GM18909 (cell line): ENCODE results near the gene RREB1.
"Not testable (repeated sequence)": the region's sequence is repeated elsewhere in the genome, so short reads cannot be mapped to it uniquely, and the experiment has no call there.

Experiments used
- ATAC-seq: cut with Tn5 transposase; IDR thresholded peaks from one replicate; pipeline ENCODE4 v1.9.1; 2021; ENCODE audit warnings: mild to moderate bottlenecking; ENCODE audit not compliant: unreplicated experiment, poor library complexity

RREB1 gene

DNA sequence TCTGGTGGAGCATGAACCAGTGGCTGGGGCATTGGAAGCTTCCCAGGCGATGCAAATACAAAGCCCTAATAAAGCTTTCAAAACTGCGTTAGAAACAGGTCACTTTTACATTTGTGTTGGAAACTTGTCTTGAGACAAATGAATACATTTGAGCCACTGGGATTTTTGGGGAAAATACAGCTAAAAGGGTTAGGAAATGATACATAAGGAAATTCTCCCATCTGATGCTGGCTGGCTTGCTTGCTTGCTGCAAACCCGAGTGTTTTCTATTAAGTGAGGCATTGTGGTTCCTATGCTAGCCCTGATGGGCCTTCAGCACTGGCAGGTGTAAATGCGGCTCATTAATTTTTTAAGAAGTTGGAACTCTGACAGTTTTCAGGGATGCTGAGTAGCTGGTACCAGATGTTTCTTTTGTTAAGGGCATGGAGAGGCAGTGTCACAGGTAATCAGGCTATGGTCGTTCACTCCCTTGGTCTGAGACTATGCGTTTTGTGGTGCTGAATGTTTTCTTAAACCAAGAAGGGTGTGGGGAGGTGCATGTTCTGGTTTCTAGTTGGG is 35.2 kb downstream of the RREB1 start:
- no peak for ATAC-seq

DNA sequence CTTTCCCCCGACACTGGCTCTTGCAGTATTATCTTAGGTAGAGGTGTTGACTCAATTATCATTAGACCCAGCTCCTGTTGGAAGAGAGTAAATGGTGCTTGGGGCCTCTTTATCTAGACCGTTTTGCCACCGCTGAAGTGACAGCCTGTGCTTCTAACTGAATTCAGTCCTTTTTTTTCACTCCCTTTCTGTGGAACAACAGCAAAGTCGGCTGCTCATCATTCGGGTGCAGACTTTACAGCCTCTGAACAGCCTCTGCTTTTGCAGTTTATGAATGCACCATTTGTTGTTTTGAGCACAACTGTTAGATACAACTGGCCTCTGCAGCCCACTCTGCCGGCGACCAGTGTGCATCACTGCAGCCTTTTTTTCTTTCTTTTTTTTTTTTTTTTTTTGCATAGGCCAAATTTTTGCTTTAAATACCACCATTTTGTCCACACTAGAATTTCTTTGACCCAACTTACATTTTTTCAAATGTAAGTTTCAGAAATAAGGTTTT is 35.8 kb downstream of the RREB1 start:
- no peak for ATAC-seq

DNA sequence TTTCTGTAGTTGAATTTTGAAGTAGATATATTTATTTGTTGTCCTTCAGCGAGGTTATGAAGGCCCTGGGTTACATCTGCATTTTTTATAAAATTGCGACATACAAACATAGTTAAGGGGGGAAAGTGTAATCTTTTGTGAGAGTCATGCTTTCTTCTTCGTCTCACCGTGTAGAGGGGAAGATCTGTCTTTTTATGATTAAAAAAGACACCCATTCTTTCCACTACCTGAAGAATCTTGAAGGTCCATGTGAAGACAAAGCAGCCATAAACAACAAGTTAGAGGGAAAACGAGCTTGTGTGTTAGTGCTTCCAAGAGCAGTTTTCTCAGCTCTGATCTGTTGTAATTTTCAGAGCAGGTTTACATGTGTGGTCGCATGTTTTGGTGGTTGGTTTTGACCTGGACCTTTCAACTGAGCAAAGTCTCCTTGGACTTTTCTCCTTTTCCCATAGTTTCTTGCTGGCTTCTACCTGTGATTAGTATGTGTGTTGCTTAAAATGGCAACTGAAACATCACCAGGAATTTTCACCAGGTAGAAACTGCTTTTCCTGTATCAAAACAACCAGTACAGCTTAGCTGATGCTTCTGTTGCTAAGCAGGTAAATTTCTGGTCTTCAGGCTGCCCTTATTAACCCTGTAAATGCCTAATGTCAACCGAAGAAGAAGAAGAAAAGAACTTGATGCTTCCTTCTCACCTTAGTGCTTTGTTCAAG is 37.3 kb downstream of the RREB1 start:
- ATAC-seq, result no peak

DNA sequence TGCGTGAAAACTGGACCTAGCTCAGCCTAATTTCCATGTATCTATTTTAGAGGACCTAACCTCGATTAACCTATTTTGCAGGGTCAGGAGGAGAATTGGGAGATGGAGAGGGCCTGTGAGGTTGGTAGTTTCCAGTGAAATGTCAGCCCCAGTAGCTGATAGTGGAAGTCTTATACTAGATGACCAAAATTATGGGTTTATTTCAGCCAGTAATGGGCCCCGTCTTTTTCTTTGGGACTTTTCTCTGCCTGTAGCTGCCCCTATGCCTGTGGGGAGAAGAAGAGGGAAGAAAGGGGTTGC is 37.8 kb downstream of the RREB1 start:
- ATAC-seq, result no peak

DNA sequence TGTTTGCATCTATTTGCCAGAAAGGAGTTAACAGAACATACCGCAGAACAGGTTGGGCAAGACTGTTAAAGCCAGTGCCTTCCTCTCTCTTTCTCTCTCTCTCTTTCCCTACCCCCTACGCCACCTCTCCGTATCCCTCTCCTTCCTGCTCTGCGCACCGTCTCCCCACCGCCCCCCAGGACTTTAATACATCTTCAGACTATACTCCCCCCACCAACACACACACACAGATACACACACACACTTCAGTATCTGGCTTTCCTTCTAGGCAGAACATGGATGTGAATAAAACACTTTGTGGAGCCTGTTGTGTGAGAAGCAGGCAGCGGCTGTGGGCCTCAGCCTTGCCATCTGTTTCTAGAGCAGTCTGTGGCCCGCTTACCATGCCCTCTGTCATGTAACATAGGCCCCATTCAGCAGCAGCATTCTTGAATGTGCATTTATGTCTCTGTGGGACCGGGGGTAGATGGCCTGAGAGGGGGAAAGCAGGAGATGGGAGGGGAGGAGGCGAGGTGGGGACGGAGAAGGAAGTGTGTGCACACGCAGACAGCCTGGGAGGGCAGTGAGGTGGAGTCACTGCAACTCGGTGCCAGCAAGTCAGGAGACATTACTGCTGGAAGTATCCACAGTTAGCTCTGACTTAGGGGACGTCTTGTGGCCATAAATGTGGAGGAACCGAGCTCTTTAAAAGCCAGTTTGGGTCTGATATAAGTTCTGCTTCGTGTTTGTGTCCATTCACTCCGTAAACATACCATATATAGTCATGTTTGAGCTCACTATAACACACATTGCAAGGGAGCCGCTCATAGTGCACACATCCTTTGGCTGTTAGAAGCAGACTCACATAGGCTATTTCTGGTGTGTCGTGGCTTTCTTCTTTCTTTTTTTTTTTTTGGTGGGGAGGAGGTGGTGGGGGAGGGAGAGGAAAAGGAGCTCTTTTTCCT is 38.4 kb downstream of the RREB1 start:
- ATAC-seq, result peak; percentile 68

DNA sequence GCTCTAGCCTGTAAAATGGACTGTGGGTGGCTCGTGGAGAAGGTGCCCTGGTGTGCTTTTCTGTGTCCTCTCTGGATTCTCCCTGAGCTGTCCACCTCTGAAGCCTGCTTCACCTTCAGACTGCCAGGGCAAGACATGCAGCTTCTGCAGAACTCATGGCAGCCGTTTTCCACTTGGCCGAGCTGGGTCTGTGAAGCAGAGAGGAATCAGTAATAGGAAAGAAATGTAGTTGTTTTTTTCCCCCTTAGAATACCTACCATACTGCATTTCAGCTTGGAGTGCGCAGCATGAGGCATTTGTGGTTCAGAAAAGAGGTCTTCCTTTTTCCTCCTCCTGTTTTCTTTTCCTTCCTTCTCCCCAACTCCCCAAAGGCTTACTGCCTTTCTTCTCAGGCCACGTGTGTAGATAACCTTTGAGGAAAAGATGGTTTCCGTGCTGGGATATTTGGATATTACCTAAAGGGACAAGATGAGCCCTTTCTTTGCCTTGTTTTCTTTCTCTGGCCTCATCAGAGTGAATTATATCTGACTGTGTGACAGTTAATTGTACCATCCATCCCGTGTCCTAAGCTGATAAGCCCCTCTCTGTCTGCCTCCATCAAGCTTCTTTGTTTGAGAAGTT is 39.4 kb downstream of the RREB1 start:
- peak; percentile 17 for ATAC-seq

DNA sequence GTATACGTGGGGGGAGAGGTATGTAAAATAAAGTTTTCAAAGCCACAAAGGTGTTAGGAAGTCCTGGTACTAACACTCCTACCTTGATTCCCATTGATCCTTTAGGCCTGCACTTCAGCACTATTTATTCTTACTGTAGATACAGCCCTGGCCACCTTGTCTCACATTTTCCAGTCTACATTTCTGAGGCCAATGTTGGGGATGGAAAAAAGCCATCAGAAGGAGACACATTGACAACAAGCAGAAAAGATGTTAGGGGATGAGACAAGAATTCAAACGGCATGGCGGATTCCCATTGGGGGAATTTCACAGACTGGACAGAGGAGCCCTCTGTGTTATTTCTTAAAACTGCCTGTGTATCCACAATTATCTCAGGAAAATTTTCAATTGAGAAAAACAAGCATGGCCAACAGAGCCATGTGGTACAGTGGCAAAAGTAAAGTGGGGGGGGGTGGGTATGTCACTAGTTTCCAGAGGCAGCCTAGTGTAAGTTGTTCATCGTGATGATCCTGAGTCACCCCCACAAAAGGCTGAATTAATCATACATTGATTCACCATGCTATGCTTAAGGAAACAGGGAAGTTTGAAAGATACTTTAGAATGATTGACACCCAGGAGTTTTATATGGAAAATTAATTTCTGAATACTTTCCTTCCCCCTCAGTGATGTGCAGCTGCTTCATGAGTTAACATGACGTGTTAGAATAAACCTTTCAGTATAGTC is 40.5 kb downstream of the RREB1 start:
- ATAC-seq, result no peak

DNA sequence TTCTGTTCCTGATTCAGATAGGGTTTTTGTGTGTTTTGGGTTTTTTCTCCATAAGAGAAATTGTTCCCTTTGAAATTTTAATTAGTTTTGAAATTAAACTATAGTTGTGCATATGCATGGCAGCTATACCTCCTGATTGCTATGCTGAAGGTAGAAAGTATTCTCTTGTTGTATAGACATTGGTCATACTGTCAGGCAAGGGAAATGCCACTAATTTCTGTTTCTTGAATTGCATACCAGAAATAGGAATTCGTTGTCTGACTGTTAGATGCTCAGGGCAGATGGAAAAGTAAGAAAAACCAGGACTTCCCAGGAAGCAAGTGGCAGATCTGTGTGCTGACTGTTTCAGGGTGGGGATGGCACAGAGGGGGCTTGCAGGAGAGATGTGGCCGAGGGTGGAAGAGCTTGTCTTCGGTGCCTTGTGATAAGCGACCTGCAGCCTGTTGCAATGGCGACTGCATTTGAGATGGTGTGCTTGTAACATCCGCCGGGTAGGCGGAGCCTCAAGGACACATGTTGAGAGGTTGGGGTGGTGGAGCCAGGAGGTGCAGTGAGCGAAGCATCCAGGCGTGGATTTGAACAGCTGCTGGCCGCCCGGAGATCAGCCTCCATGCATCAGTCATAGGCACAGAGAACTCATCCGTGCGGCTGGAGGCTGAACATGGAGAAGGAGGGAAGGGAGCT is 42.8 kb downstream of the RREB1 start:
- no peak for ATAC-seq

DNA sequence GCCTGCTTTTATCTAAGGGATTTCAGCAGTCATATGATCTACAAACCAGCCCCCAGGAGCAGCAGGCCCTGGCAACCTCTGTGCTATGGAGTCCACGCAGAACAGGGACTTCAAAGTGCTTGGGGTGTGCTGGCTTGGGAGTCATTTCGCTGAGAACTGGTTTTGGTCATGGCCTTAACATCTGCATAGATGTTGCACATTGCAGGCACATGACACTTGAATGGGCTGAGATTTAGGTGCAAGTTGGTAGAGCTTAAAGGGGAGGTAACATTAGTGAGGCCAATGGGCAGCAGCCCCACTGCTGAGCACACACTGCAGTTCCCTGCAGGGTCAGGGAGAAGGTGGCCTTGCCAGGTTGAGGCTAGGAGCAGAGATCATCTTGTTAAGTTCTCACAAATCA is 43.6 kb downstream of the RREB1 start:
- no peak for ATAC-seq

DNA sequence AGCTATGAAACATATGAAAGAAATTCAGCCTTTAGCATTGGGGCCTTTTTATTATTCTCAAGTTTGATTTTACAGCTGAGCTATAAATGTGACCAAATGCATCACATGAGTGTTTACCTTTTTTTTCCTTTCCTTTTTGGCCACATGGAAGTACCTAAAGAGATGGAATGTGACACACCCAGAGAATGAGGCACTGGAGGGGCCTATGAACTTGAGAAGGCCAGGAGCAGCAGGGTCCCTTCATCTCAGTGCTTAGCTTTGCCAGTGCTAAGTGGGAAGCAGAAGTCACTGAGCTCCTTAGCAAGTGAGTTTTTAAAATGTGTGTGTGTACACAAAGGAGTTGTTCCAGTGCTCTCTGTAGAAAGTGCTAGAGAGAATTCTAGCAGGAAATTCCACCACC is 44.7 kb downstream of the RREB1 start:
- ATAC-seq, result no peak

DNA sequence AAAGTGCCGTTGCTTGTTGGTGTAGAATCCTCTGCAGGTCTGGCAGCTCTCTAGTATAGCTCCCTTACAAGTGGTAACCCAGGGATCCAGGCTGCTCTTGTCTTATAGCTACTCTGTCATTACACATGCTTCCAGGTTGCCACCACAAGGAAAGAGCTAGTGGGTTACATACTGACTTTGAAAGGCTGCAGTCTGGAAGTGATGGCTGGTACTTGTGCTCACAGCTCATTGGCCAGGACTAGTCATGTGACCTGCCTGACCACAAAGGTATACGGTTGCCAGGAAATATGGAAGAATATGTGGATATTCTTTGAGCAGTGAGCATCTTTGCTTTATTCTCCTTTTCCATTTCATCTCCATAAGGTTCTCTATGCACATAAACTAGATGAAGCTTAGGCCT is 46.0 kb downstream of the RREB1 start:
- ATAC-seq, result no peak

DNA sequence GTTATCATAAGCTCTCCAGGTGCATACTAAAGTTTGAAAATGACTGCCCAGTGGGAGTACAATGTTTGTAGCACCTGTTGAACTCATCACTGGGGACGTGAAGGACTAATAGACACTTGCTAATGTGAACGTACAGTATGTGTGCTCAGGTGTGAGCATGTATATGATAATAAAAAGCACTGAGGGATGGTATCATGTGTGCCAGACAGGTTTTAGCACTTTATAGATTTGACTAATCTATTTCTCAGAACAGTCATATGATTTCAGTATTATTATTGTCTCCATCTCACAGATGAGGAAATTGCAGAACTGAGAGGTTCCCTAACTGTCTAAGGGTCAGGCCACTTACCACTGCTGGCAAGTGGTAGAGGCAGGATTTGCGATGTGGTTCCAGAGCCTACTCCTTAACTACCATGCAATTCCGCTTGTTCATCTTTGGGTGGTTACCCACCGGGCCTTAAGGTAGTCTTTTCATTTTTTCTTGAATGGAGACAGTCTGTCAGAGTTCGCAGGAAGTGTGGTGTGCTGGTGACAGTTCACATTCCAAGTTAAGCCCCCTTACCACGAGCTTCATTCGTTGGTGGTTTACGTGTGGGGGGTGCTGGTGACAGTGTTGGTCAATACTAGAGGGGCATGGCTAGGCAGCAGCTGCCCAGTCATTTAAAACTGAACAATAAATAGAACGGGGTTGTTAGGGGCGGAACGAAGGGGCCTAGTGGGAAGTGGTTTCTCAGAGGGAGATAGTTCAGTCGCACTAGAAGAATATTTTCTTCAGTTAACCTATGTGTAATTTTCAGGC is 46.8 kb downstream of the RREB1 start:
- peak; percentile 79 for ATAC-seq

DNA sequence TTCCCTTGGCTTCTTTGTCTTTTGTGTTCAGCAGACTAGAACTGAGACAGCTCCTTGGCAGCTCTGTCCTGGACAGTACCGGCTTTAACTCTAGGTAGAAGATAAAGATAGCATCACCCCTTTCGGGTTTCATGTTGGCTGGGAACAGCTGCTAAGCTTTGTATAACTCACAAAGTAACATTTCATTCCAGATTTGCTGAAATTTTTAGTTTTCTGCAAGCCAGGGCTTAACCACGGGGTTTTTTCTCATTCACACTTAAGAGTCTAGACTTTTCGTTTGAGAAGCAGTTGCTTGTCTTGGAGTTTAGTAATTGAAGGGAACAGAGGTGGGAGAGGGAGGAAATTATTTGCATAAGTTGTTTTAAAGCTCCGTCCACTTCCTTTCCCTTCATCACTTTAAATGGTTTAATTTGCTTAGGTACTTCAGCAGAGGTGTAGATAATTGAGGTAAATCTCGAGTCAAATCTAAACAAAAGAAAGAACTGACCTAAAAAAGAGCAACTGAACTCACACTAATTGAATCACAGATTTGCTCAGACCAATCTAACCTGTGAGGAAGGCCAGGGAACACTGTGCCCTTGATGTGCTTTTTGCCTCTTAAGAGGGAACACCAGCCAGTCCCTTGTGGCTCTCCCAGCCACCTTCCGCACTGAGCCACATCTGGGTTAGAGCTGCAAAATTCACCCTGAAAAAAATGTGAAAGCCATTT is 48.3 kb downstream of the RREB1 start:
- peak; percentile 50 for ATAC-seq

DNA sequence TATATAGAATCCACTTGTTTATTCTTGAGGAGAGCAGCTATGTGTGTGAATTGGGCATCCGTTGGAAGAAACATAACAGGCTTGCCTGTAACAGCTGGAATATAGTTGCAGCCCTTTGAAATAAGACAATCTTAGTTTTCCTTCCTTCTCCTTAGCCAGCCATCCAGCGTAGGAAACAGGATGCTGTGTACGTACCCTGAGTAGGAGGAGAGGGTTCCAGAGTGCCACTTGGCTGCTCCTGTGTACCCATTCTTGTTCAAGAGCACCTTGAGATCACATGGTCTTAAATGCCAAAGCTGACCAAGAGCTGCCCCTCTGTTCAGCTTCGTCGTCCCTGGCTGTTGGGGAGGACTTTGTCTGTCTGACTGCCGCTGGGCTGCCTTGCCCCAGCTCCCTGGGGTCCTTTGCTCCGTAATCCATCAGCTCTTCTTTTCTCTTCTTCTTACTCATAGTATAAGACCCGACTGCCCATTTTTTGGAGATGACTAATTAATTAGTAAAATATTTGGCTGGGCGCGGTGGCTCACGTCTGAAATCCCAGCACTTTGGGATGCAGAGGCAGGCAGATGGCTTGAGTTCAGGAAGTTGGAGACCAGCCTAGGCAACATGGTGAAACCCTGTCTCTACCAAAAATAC is 49.0 kb downstream of the RREB1 start:
- no peak for ATAC-seq

DNA sequence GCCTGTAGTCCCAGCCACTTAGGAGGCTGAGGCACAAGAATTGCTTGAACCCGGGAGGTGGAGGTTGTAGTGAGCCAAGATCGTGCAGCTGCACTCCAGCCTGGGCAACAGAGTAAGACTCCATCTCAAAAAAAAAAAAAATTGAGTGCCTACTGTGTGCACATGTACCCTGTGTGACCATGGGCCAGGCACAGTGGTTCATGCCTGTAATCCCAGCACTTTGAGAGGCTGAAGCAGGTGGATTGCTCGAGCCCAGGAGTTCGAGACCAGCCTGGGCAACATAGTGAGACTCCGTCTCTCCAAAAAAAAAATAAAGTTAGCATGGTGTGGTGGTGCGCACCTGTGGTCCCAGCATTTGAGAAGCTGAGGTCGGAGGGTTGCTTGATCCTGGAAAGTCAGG is 49.5 kb downstream of the RREB1 start:
- not testable (repeated sequence) for ATAC-seq

DNA sequence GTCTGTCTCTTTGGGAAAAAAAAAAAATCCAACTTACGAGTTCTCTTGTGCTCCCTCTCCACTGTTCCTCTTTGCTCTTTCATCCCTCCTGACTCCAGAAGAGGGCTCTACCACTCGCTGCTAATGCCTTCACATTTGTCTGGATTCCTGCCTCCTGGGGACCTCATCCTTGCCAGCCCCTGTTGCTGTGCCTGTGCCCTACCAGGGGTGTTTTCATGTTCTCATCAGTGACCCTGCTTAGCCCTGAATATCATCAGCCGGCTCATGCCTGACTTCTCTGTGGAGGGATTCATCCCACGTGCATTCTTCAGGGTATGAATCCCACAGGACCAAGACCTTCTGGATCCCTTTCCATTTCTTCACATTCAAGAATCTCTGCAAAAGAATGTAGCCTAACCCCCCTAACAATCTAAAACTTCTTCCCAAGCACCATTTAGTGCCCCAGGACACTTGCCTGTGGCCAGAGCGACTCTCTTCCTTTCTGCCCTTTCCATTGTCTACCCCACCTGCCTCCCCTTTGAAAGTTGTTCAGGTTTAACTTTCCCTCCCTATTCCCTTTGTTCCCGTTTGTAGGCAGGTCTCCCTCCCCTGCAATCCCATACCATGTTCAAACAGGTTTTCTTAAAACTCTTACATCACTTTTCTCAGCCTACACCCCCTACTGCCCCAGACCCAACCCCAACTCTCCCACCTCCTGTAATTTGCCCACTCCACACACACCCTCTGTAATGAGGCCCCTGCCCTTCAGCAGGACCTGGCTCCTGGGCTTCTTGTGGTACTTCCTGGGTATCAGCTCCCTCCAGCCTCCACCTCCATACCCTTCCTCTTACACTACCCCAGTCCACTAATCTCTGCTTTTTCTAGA is 50.2 kb downstream of the RREB1 start:
- no peak for ATAC-seq
